ENCODE data around the gene GATM. TPM values are rescaled to one million over a fixed set of nuclear protein-coding genes. Genes with fewer than 3 reads are reported as not detected.

GATM gene
- total and polyA plus RNA-seq, 2 donors from 2014 or later, result 79.5 to 421 TPM

DNA sequence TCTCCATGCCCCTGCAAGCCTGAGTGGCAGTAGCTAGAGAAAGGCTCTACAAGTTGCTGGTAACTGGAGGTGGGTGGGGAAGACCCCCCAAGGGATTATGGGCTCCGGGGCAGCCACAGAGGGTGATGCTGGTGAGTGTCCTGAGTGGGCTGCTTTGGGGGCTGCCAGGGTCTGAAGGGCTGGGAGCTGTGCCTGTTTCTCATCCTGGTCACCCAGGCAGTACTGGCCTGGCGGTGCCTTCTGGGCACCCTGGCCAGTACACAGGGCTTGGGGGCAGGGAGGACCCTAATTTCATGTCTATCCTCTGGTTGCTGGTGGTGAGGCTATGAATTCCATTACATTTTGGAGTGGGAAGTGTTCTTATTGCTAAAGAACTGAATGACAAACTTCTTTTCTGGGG, 46.1 kb upstream of the GATM start:
- no peak for FAIRE-seq
- no peak overlapping the region for H3K4me3 ChIP-seq (ENCODE audit: low read length in 3 of 3)
- no peak overlapping the region for H3K9ac ChIP-seq (ENCODE audit: low read length in 3 of 3)
- no peaks in the 10 kb centered on the region for H3K9me3 ChIP-seq (ENCODE audit: control insufficient read depth in 2 of 3, insufficient read depth in 1 of 3, low read length in 3 of 3)
- no peak overlapping the region for H3K27ac ChIP-seq (ENCODE audit: low read depth in 2 of 2, low read length in 2 of 2)
- no peaks in the 10 kb centered on the region for H3K4me1 ChIP-seq (ENCODE audit: control insufficient read depth in 2 of 3, insufficient read depth in 2 of 3, low read depth in 1 of 3, low read length in 3 of 3)
- TF ChIP-seq, protein P1, sequence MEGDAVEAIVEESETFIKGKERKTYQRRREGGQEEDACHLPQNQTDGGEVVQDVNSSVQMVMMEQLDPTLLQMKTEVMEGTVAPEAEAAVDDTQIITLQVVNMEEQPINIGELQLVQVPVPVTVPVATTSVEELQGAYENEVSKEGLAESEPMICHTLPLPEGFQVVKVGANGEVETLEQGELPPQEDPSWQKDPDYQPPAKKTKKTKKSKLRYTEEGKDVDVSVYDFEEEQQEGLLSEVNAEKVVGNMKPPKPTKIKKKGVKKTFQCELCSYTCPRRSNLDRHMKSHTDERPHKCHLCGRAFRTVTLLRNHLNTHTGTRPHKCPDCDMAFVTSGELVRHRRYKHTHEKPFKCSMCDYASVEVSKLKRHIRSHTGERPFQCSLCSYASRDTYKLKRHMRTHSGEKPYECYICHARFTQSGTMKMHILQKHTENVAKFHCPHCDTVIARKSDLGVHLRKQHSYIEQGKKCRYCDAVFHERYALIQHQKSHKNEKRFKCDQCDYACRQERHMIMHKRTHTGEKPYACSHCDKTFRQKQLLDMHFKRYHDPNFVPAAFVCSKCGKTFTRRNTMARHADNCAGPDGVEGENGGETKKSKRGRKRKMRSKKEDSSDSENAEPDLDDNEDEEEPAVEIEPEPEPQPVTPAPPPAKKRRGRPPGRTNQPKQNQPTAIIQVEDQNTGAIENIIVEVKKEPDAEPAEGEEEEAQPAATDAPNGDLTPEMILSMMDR (IDR thresholded peaks at IDR 0.05; ENCODE audit: borderline replicate concordance, extremely low read depth, insufficient read depth), result no peak
- intact Hi-C loops (cut with DNase I), result no loop called here
- H3K27me3 ChIP-seq (ENCODE audit: control insufficient read depth, insufficient read depth, low read length), result no peaks in the 10 kb centered on the region
- H3K36me3 ChIP-seq (ENCODE audit: control insufficient read depth in 2 of 3, insufficient read depth in 3 of 3, low read length in 3 of 3), result peaks cover 0 to 13% (median 6%) of the 10 kb centered on the region in 3 donors
- DNase-seq, result no peak

DNA sequence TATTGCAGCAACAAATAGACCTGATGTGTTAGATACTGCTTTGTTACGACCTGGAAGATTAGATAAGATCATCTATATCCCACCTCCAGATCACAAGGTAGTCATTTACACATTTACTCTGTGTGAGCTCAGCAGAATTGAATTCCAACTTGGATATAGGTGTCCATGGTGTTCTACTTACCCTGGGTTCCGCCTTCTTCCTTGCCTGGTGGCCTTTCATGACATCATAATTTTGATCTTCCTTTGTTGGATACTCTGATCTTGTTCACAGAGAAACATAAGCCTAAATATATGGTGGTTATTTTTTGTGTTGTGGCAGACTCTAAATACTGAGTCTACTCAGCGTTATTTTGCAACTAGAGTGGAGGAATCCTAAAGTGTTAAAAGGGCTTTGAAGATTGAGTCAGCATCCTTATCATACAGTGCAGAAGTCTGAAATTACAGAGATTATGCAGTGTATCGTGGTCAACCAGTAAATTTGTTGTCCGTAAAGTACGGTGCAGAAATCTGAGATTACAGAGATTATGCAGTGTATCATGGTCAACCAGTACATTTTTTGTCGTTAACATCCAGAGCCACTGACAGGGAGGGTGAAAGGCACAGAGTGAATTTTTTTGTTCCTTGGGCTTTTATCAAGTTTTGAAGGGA, 39.1 kb upstream of the GATM start:
- H3K27me3 ChIP-seq (ENCODE audit: control insufficient read depth, insufficient read depth, low read length), result no peaks in the 10 kb centered on the region
- H3K9me3 ChIP-seq (ENCODE audit: control insufficient read depth in 2 of 3, insufficient read depth in 1 of 3, low read length in 3 of 3), result no peaks in the 10 kb centered on the region
- no peak overlapping the region for H3K9ac ChIP-seq (ENCODE audit: low read length in 3 of 3)
- no peak overlapping the region for H3K27ac ChIP-seq (ENCODE audit: low read depth in 2 of 2, low read length in 2 of 2)
- peaks cover 5 to 44% (median 26%) of the 10 kb centered on the region in 3 donors for H3K36me3 ChIP-seq (ENCODE audit: control insufficient read depth in 2 of 3, insufficient read depth in 3 of 3, low read length in 3 of 3)
- TF ChIP-seq, protein P1 (IDR thresholded peaks at IDR 0.05; ENCODE audit: borderline replicate concordance, extremely low read depth, insufficient read depth), result no peak
- intact Hi-C loops (cut with DNase I), result no loop called here
- FAIRE-seq, result no peak
- H3K4me3 ChIP-seq (ENCODE audit: low read length in 3 of 3), result no peak overlapping the region
- no peak for DNase-seq
- H3K4me1 ChIP-seq (ENCODE audit: control insufficient read depth in 2 of 3, insufficient read depth in 2 of 3, low read depth in 1 of 3, low read length in 3 of 3), result peaks cover 0 to 5% (median 4%) of the 10 kb centered on the region in 3 donors

DNA sequence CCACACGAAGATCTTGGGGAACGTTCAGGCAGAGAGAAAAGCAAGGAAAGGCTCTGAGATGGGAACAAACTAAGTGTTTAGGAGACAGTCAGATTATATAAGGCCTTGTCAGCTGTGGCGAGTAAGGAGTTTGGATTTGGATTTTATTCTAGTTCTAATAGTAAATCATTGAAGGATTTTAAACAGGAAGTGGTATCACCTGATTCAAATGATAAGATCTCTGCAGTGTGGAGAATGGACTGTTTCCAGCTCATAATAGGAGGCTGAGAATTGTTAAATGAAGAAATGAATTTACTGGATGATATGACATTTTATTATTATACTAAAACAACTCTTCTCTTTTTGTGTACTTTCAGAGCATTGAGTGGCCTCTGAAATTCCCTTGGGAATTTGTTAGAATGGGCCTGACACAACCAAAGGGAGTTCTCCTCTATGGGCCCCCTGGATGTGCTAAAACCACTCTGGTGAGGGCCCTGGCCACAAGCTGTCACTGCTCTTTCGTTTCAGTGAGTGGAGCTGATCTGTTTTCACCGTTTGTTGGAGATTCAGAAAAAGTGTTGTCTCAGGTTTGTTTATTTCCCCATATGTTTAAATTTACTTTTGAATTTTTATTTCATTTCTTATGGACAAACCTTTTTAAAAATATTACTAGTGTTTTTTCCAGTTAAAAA, 36.0 kb upstream of the GATM start:
- H3K27me3 ChIP-seq (ENCODE audit: control insufficient read depth, insufficient read depth, low read length), result no peaks in the 10 kb centered on the region
- no peak overlapping the region for H3K4me3 ChIP-seq (ENCODE audit: low read length in 3 of 3)
- FAIRE-seq, result no peak
- intact Hi-C loops (cut with DNase I), result no loop called here
- TF ChIP-seq, protein P1 (IDR thresholded peaks at IDR 0.05; ENCODE audit: borderline replicate concordance, extremely low read depth, insufficient read depth), result no peak
- peaks cover 0 to 5% (median 4%) of the 10 kb centered on the region in 3 donors for H3K4me1 ChIP-seq (ENCODE audit: control insufficient read depth in 2 of 3, insufficient read depth in 2 of 3, low read depth in 1 of 3, low read length in 3 of 3)
- no peak overlapping the region for H3K9ac ChIP-seq (ENCODE audit: low read length in 3 of 3)
- peaks cover 5 to 45% (median 23%) of the 10 kb centered on the region in 3 donors for H3K36me3 ChIP-seq (ENCODE audit: control insufficient read depth in 2 of 3, insufficient read depth in 3 of 3, low read length in 3 of 3)
- DNase-seq, result no peak
- peak overlapping the region in 1 of 2 donors; percentile 24 for H3K27ac ChIP-seq (ENCODE audit: low read depth in 2 of 2, low read length in 2 of 2)
- H3K9me3 ChIP-seq (ENCODE audit: control insufficient read depth in 2 of 3, insufficient read depth in 1 of 3, low read length in 3 of 3), result no peaks in the 10 kb centered on the region

Measured in kidney (tissue), 14 donors.